ENCODE measurements around the gene PRDM5.

Gene PRDM5

GRCh38 chr4:120688791-120689190 lies 233.7 kb downstream of the PRDM5 start:
- in situ Hi-C loops (cut with HindIII; ENCODE audit: low sequenced_read_pairs): no loop called here
- no peak for TF ChIP-seq CTCF (IDR thresholded peaks at IDR 0.05; ENCODE audit: low read depth, low read length, missing control alignments)
- no peak overlapping the region for H3K4me3 ChIP-seq (ENCODE audit: low read depth, low read length)
- DNase-seq (ENCODE audit: low read depth): no peak

GRCh38 chr4:120685756-120686278 lies 236.7 kb downstream of the PRDM5 start:
- TF ChIP-seq CTCF (IDR thresholded peaks at IDR 0.05; ENCODE audit: low read depth, low read length, missing control alignments): no peak
- H3K4me3 ChIP-seq (ENCODE audit: low read depth, low read length): no peak overlapping the region
- in situ Hi-C loops (cut with HindIII; ENCODE audit: low sequenced_read_pairs): no loop called here
- no peak for DNase-seq (ENCODE audit: low read depth)

- in situ Hi-C loops (cut with HindIII; ENCODE audit: low sequenced_read_pairs): no loop called here
- DNase-seq (ENCODE audit: low read depth): no peak
- TF ChIP-seq CTCF (IDR thresholded peaks at IDR 0.05; ENCODE audit: low read depth, low read length, missing control alignments): no peak
- H3K4me3 ChIP-seq (ENCODE audit: low read depth, low read length): no peak overlapping the region
Measured at GRCh38 chr4:120683897-120684540, 238.5 kb downstream of the PRDM5 start.

- TF ChIP-seq CTCF (IDR thresholded peaks at IDR 0.05; ENCODE audit: low read depth, low read length, missing control alignments): no peak
- no peak overlapping the region for H3K4me3 ChIP-seq (ENCODE audit: low read depth, low read length)
- in situ Hi-C loops (cut with HindIII; ENCODE audit: low sequenced_read_pairs): no loop called here
- DNase-seq (ENCODE audit: low read depth): no peak
Measured at GRCh38 chr4:120682981-120683380, 239.5 kb downstream of the PRDM5 start.

GRCh38 chr4:120680647-120681228 lies 241.8 kb downstream of the PRDM5 start:
- no peak for DNase-seq (ENCODE audit: low read depth)
- in situ Hi-C loops (cut with HindIII; ENCODE audit: low sequenced_read_pairs): no loop called here

GRCh38 chr4:120673696-120674095 lies 248.8 kb downstream of the PRDM5 start:
- in situ Hi-C loops (cut with HindIII; ENCODE audit: low sequenced_read_pairs): no loop called here
- DNase-seq (ENCODE audit: low read depth): no peak
- TF ChIP-seq CTCF (IDR thresholded peaks at IDR 0.05; ENCODE audit: low read depth, low read length, missing control alignments): no peak
- H3K4me3 ChIP-seq (ENCODE audit: low read depth, low read length): no peak overlapping the region

More at GRCh38 chr4:120680647-120681228, 241.8 kb downstream of the PRDM5 start:
- no peak for TF ChIP-seq CTCF (IDR thresholded peaks at IDR 0.05; ENCODE audit: low read depth, low read length, missing control alignments)
- no peak overlapping the region for H3K4me3 ChIP-seq (ENCODE audit: low read depth, low read length)

Data from astrocyte of the cerebellum (primary cell).